Stimulated activated CD8-positive, alpha-beta memory T cell treated with anti-CD3 and anti-CD28 coated beads, Interleukin-2, amount 100 ng/mL, for 48 hours (primary cell): ENCODE data around the gene RIOK1.

Experiments used
- DNase-seq, 2 donors: peaks; one replicate each; pipeline ENCODE4 v3.0.0-alpha.2; 2020; ENCODE audit warnings: low read depth in 2 of 2

RIOK1 gene

GRCh38 chr6:7409740-7410139 is 20.1 kb downstream of the RIOK1 start:
- no peak for DNase-seq

- no peak for DNase-seq
Observed at GRCh38 chr6:7410851-7411250, 21.2 kb downstream of the RIOK1 start.

- DNase-seq: no peak
Observed at GRCh38 chr6:7411328-7411727, 21.7 kb downstream of the RIOK1 start.

GRCh38 chr6:7413151-7413823 is 23.7 kb downstream of the RIOK1 start:
- DNase-seq: no peak

GRCh38 chr6:7414811-7415210 is 25.2 kb downstream of the RIOK1 start:
- DNase-seq: no peak

GRCh38 chr6:7417684-7418083 is 28.1 kb downstream of the RIOK1 start:
- no peak for DNase-seq

- no peak for DNase-seq
Observed at GRCh38 chr6:7418238-7418905, 28.8 kb downstream of the RIOK1 start.

GRCh38 chr6:7419065-7419464 is 29.5 kb downstream of the RIOK1 start:
- no peak for DNase-seq

- DNase-seq: no peak
Observed at GRCh38 chr6:7421066-7421465, 31.5 kb downstream of the RIOK1 start.

- DNase-seq: no peak
Observed at GRCh38 chr6:7424058-7424457, 34.5 kb downstream of the RIOK1 start.

GRCh38 chr6:7424967-7425807 is 35.6 kb downstream of the RIOK1 start:
- no peak for DNase-seq

- no peak for DNase-seq
Observed at GRCh38 chr6:7425808-7426190, 36.2 kb downstream of the RIOK1 start.

- DNase-seq: no peak
Observed at GRCh38 chr6:7426447-7427169, 37.0 kb downstream of the RIOK1 start.

GRCh38 chr6:7431313-7431673 is 41.7 kb downstream of the RIOK1 start:
- no peak for DNase-seq

GRCh38 chr6:7431674-7432390 is 42.2 kb downstream of the RIOK1 start:
- no peak for DNase-seq

- no peak for DNase-seq
Observed at GRCh38 chr6:7432391-7433120, 42.9 kb downstream of the RIOK1 start.

GRCh38 chr6:7433121-7433617 is 43.6 kb downstream of the RIOK1 start:
- DNase-seq: no peak

- no peak for DNase-seq
Observed at GRCh38 chr6:7434672-7435071, 45.1 kb downstream of the RIOK1 start.

- no peak for DNase-seq
Observed at GRCh38 chr6:7438011-7438410, 48.4 kb downstream of the RIOK1 start.

GRCh38 chr6:7439228-7439627 is 49.6 kb downstream of the RIOK1 start:
- DNase-seq: no peak

- DNase-seq: no peak
Observed at GRCh38 chr6:7440476-7440875, 50.9 kb downstream of the RIOK1 start.
